Measurements from ENCODE around the gene POLR3B. TPM values are rescaled to one million over a fixed set of nuclear protein-coding genes. Genes with fewer than 3 reads are reported as not detected.

POLR3B gene
- total and polyA plus RNA-seq, 2 of the 8 experiments (the other 6 are each of a cell fraction or from before 2014, with no cell fraction given): 5.0 to 13.2 TPM

DNA sequence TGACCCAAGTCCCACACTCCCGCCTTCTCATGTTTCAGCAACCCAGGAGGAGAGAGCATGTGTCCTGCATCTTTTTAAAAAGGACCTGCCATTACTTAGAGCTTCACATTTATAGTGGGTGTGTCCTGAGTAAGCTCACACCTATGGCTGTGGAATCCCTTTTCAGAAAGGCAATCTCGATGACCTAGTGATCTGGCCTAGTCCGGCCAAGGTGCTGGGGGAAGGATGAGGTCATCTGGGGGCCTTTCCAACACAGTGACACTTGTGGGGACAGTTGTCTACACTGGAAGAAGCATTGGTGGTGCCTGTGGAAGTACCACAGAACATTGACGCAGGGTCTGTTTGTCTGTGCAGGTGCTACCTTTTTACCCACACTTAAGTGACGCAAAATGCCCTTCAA, 46.9 kb upstream of the POLR3B start:
- no peak overlapping the region for H3K4me2 ChIP-seq (ENCODE audit: insufficient read depth in 1 of 2, low read depth in 2 of 2, low read length in 2 of 2)
- no peaks in the 10 kb centered on the region for H3K79me1 ChIP-seq (ENCODE audit: low read depth, low read length)
- no peak overlapping the region for H2BK12ac ChIP-seq (ENCODE audit: low read depth, low read length)
- no peaks in the 10 kb centered on the region for H3K23me2 ChIP-seq (ENCODE audit: low read depth, low read length)
- peaks cover 0 to 2% (median under 1%) of the 10 kb centered on the region in 4 experiments; a peak in 1 of 7 replicates for H3K4me1 ChIP-seq (replicated peaks in 1 of 4; ENCODE audit: control insufficient read depth in 3 of 4, insufficient read depth in 4 of 4, low read length in 3 of 4)
- DNase-seq (ENCODE audit: low read depth in 1 of 2, low spot score in 2 of 2) (no peak), FAIRE-seq (no peak)
- TF ChIP-seq POLR2A (IDR thresholded peaks at IDR 0.05; ENCODE audit: control extremely low read depth in 1 of 2, low read depth in 2 of 2, low read length in 2 of 2): no peak
- TF ChIP-seq RXRA (IDR thresholded peaks at IDR 0.05; ENCODE audit: insufficient read depth, low read depth, low read length): no peak
- TF ChIP-seq FOSL1 (IDR thresholded peaks at IDR 0.05; ENCODE audit: insufficient read depth, low read depth, low read length): no peak
- TF ChIP-seq, protein P1, sequence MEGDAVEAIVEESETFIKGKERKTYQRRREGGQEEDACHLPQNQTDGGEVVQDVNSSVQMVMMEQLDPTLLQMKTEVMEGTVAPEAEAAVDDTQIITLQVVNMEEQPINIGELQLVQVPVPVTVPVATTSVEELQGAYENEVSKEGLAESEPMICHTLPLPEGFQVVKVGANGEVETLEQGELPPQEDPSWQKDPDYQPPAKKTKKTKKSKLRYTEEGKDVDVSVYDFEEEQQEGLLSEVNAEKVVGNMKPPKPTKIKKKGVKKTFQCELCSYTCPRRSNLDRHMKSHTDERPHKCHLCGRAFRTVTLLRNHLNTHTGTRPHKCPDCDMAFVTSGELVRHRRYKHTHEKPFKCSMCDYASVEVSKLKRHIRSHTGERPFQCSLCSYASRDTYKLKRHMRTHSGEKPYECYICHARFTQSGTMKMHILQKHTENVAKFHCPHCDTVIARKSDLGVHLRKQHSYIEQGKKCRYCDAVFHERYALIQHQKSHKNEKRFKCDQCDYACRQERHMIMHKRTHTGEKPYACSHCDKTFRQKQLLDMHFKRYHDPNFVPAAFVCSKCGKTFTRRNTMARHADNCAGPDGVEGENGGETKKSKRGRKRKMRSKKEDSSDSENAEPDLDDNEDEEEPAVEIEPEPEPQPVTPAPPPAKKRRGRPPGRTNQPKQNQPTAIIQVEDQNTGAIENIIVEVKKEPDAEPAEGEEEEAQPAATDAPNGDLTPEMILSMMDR (IDR thresholded peaks at IDR 0.05; ENCODE audit: control extremely low read depth in 1 of 3, insufficient read depth in 1 of 3, low read depth in 1 of 3, low read length in 3 of 3): no peak
- TF ChIP-seq SP2 (IDR thresholded peaks at IDR 0.05; ENCODE audit: low read length): no peak
- TF ChIP-seq GTF2F1 (IDR thresholded peaks at IDR 0.05; ENCODE audit: borderline replicate concordance, low read depth, low read length): no peak
- TF ChIP-seq BCL11A (IDR thresholded peaks at IDR 0.05; ENCODE audit: low read depth in 2 of 2, low read length in 2 of 2): no peak
- no peak for TF ChIP-seq NRF1 (IDR thresholded peaks at IDR 0.05; ENCODE audit: low read depth, low read length)
- no peak for TF ChIP-seq GABPA (IDR thresholded peaks at IDR 0.05; ENCODE audit: borderline replicate concordance, insufficient read depth, low read length)
- no peak for TF ChIP-seq SP1 (IDR thresholded peaks at IDR 0.05; ENCODE audit: low read depth, low read length)
- no peak overlapping the region for H3K23ac ChIP-seq (ENCODE audit: insufficient read length)
- H2BK5ac ChIP-seq (ENCODE audit: low read depth, low read length): no peak overlapping the region
- no peak overlapping the region for H2BK120ac ChIP-seq (replicated peaks; ENCODE audit: low read depth, low read length)
- no peaks in the 10 kb centered on the region for H3K36me3 ChIP-seq (ENCODE audit: control insufficient read depth in 2 of 4, insufficient read depth in 4 of 4, low read length in 3 of 4)
- no peak overlapping the region for H3K14ac ChIP-seq (ENCODE audit: insufficient read length)
- H3K27me3 ChIP-seq (replicated peaks in 1 of 4; ENCODE audit: control insufficient read depth in 3 of 4, extremely low read depth in 1 of 4, insufficient read depth in 3 of 4, low read length in 3 of 4): no peaks in the 10 kb centered on the region
- H3K4ac ChIP-seq (replicated peaks; ENCODE audit: insufficient read length, low read depth, low read length): no peak overlapping the region
- no peak overlapping the region for H3K9ac ChIP-seq (replicated peaks in 1 of 4; ENCODE audit: extremely low read depth in 1 of 4, low read depth in 3 of 4, low read length in 3 of 4)
- POLR2A ChIA-PET (ENCODE audit: partially characterized antibody): no interaction called here
- H4K91ac ChIP-seq (replicated peaks; ENCODE audit: insufficient read length, low read length): no peak overlapping the region
- no peak overlapping the region for H2BK15ac ChIP-seq (ENCODE audit: low read length)
- H4K8ac ChIP-seq (ENCODE audit: extremely low read depth, insufficient read depth, low read length): no peak overlapping the region
- H3K18ac ChIP-seq (ENCODE audit: extremely low read depth, low read length): no peak overlapping the region
- H3K56ac ChIP-seq (replicated peaks; ENCODE audit: insufficient read length, low read depth, low read length): no peak overlapping the region
- H4K5ac ChIP-seq (ENCODE audit: insufficient read length, low read depth, low read length): no peak overlapping the region
- H2BK20ac ChIP-seq (ENCODE audit: low read length): no peak overlapping the region
- H3K9me3 ChIP-seq (ENCODE audit: insufficient read depth in 2 of 2, low read depth in 1 of 2, low read length in 1 of 2): no peaks in the 10 kb centered on the region
- 83% methylated on average over 5 of the region's 5 CpGs; no CpG with 5 or more reads in 1 of the 2 experiments for WGBS, 2 experiments (ENCODE audit: extremely low coverage in 1 of 2, insufficient coverage in 1 of 2, insufficient read length in 1 of 2, insufficient replicate concordance in 2 of 2, low coverage in 1 of 2, low lambda C conversion rate in 2 of 2, missing lambda C conversion rate in 1 of 2)
- no peak overlapping the region for H2AK5ac ChIP-seq (ENCODE audit: low read depth, low read length)
- H4K20me1 ChIP-seq (replicated peaks in 1 of 2; ENCODE audit: control insufficient read depth in 1 of 2, insufficient read depth in 2 of 2, low read length in 2 of 2): no peaks in the 10 kb centered on the region
- H3K27ac ChIP-seq (ENCODE audit: low read depth, low read length): no peak overlapping the region
- CTCF ChIA-PET (ENCODE audit: partially characterized antibody): interaction anchor here (0.9 to 1.5 kb wide), 3 partner anchors 9 to 81 kb away, joined by 3 to 5 read pairs (median 4); no protein-coding TSS in a partner anchor
- H2AFZ ChIP-seq (ENCODE audit: low read length): no peak overlapping the region
- no peaks in the 10 kb centered on the region for H3K79me2 ChIP-seq (ENCODE audit: control insufficient read depth in 1 of 2, insufficient read depth in 2 of 2, low read length in 2 of 2)
- H3K4me3 ChIP-seq (ENCODE audit: extremely low read depth in 1 of 4, insufficient read depth in 2 of 4, low read depth in 3 of 4, low read length in 4 of 4): no peak overlapping the region

All from H1 (cell line).